ENCODE data around the gene NCOA3.
"Not testable (repeated sequence)": the region's sequence is repeated elsewhere in the genome, so short reads cannot be mapped to it uniquely, and the experiment has no call there.

Gene NCOA3

DNA sequence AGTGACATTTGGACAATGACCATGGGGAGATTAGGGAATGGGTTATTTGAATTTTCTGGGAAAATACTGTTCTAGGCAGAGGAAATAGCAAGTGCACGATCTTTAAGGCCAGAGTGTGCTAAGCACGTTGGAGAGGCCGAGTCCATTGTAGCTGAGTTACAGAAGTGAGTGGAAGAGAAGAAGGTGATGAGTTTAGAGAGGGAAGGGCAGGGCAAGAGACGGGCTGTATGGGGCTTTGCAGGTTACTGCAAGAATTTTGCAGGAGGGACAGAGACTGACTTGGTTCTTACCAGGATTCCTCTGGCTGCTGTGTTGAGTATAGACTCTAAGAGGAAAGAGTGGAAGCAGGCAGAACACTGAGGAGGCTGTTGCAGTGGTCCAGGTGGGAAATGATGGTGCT lies 1.1 kb upstream of the NCOA3 start:
- H3K4me3 ChIP-seq (ENCODE audit: low read depth, low read length), result no peak overlapping the region

DNA sequence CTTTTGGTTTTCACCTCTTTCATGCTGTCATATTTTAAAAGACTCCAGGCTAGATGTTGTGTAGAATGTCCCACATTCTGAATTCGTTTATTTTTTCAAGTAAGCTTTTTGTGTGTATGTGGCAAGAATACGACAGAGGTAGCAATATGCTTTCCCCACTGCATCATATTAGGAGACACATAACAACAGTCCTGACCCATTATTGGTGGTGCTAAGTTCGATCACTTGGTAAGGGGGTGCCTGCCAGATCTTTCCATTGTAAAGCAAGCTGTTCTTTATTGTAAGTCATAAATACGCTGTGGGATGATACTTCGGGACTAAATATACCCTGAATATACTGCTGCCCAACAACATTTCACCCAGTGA lies 588 bp upstream of the NCOA3 start:
- H3K4me3 ChIP-seq (ENCODE audit: low read depth, low read length), result peak overlapping the region; percentile 56

DNA sequence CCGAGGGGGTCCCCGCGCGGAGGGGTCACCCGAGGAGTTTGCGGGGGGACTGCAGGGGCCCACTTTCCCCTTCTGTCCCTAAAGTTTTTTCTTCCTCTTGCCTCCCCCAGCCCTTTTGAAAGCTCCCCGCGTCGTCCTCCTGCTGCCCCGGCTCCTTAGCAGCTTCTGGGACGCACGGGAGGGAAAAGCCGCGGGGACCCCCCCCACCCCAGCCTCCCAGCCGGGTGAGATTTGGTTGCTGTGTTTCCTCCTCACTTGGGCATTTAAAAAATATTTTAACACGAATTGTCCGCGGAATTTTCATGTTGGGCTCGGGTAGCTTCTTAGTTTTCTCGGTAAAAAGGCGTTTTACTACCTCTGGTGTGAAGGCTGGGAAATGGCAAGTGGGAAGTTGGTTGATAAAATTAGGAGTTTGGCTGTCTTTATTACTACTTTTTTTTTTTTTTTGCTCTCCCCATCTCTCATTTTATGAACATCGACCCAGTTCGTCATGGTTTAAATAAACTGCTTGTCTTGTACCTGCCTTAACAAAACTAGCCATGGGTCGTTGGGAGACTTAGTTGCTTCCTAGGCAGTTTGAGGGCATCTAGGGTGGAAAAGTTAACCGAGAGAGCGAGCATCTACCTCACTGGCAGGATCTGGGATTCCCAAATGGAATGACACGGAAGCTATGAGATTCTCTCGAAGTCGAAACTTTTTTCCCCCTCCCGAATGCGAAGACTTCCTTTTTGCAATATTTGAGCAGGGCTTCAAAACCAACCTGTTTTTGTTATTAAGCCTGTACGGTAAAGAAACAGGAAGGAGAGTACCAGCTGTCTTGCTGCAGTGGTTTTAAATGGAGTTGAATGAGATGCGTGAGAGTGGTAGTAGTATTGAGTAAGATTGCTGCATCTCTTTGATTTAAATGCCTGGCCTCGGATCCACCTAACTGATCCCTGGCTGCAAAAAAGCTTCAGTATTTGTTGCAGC lies 868 bp downstream of the NCOA3 start:
- H3K4me3 ChIP-seq (ENCODE audit: low read depth, low read length), result peak overlapping the region; percentile 78

DNA sequence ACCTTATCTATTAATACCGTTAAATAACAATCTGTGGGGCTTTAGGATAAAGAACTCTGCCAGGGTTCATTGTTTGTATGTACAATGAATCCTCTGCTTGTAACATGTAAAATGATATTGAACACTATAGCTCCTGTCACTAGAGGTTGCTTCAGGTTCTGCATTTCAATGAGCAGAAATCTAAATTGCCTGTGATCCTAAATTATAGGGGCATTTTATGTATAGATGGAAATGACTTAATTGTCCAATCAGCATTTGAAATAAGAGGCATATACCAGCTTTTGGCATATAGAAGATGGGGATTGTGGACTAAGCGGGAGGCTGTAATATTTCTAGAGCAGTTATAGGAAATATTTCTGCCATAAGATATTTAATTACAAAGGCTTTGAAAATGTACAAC lies 2.0 kb downstream of the NCOA3 start:
- no peak overlapping the region for H3K4me3 ChIP-seq (ENCODE audit: low read depth, low read length)

DNA sequence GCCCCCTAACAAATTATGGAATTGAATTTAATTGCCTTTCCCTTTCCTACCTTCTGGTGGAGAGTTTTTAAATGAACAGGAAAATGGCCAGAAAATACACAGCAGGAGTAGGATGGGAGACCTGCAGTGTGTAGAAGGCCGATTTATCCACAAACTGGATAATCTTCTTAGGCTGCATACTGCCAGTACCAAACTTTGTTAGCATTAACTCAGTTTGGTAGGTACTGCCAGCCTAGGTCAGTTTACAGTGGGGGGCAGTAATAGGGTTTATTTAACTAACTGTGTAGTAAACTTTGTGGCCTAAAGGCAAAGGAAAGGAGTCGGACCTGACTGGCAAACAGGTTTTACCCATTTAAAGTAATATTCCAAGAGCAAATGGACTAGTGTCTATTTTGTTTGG lies 4.6 kb downstream of the NCOA3 start:
- H3K4me3 ChIP-seq (ENCODE audit: low read depth, low read length), result no peak overlapping the region

DNA sequence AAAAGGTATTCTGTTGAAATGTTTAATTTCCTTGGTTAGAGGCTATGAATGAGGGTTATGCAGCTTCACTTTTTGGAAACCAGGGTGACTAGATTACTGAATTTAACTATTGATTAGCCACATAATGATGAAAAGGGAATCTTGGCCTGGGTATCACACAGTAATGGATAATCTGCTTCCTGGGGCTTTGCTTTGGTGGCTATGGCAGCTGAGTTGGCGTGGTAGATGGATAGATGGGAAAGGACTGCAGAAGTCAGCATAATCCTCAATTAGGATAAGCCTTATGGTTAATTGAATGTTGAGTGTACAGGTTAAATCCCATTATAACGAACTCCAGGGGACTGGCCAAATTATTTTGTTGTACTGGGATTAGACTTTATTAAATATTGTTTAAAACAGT lies 5.2 kb downstream of the NCOA3 start:
- H3K4me3 ChIP-seq (ENCODE audit: low read depth, low read length), result no peak overlapping the region

DNA sequence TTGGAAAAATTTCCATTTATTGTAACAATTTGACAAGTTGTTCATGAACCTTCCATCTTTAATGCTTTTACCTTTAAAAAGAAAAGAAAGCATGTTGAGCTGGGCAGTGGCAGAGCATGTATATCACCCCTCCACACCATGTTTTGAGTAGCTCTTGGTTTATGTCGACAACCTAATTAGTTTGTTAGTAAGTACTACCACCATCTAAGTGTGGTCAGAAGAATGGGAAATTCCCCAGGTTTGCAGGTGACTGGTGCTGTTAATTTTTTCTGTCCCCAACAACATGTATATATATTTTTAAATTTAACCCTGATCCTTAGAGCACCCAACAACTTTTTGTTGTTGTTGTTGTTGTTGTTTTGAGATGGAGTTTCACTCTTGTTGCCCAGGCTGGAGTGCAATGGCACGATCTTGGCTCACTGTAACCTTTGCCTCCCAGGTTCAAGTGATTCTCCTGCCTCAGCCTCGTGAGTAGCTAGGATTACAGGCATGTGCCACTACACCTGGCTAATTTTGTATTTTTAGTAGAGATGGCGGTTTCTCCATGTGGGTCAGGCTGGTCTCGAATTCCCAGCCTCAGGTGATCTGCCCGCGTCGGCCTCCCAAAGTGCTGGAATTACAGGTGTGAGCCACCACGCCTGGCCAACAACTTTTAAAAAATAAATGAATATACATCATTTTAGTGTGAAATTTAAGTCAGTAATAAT lies 5.7 kb downstream of the NCOA3 start:
- not testable (repeated sequence) for H3K4me3 ChIP-seq (ENCODE audit: low read depth, low read length)

DNA sequence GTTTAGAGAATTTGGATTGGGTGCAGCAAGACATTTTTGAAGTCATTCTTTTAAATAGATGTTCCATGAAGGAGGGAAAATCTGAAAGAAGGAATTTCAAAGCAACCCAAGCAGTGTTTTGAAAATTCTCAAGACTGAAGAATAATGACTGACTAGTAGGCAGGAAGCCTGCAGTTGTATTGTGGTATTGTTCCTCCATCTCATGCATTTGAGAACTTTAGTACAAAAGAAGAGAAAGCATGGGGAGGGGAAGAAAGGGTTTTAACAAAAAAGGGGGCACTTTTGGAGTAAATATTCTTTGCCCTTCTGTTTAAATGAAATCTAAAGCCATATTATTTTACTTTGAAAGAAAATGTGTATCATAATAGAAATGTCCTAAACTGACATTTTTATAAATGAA lies 6.6 kb downstream of the NCOA3 start:
- H3K4me3 ChIP-seq (ENCODE audit: low read depth, low read length), result no peak overlapping the region

DNA sequence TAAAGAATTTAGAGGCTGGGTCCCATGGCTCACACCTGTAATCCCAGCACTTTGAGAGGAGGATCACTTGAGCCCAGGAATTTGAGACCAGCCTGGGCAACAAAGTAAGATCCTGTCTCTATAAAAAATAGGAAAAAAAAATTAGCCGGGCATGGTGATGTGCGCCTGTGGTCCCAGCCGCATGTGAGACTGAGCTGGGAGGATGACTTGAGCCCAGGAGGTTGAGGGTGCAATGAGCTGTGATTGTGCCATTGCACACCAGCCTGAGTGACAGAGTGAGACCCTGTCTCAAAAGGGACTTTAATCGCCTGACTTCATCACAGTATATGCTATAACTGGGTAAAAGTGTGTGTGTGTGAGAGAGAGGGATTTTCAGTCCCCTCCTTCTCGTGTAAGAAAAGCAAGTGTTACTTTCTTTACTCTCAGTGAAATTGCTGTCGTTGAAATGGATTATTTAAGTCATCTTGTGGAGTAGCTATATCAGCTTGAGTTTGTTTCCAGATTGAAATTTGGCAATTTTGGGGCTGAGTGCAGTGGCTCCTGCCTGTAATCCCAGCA lies 7.5 kb downstream of the NCOA3 start:
- no peak overlapping the region for H3K4me3 ChIP-seq (ENCODE audit: low read depth, low read length)

DNA sequence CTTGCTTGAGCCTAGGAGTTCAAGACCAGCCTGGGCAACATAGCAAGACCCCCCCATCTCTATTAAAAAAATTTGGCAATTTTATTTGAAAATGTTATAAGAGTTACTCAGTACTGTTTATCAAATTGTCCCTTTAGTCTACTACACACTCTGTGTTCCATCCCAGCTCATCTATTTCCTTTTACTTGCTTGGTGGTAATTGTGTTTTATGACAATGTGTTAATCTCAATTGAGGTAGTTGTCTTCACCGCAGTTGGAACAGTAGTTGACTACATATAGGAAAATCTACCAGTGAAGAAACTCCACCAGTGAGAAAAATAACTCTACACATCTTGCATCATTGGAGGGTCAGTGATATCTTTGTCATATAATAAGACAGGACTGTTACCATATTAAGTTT lies 8.0 kb downstream of the NCOA3 start:
- H3K4me3 ChIP-seq (ENCODE audit: low read depth, low read length), result no peak overlapping the region

DNA sequence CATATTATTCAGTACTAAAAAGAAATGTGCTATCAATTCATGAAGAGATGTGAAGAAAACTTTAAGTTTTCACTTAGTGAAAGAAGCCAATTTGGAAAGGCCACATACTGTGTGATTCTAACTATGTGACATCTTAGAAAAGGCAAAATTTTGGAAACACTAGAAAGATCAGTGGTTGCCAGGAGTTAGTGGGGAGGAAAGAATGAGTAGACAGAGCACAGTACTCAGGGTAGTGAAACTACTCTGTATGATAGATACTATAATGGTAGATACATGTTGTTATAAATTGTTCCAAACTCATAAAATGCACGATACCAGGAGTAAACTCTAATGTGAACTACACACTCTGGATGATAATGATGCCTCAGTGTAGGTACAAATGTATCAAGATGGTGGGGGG lies 14.2 kb downstream of the NCOA3 start:
- H3K4me3 ChIP-seq (ENCODE audit: low read depth, low read length), result no peak overlapping the region

DNA sequence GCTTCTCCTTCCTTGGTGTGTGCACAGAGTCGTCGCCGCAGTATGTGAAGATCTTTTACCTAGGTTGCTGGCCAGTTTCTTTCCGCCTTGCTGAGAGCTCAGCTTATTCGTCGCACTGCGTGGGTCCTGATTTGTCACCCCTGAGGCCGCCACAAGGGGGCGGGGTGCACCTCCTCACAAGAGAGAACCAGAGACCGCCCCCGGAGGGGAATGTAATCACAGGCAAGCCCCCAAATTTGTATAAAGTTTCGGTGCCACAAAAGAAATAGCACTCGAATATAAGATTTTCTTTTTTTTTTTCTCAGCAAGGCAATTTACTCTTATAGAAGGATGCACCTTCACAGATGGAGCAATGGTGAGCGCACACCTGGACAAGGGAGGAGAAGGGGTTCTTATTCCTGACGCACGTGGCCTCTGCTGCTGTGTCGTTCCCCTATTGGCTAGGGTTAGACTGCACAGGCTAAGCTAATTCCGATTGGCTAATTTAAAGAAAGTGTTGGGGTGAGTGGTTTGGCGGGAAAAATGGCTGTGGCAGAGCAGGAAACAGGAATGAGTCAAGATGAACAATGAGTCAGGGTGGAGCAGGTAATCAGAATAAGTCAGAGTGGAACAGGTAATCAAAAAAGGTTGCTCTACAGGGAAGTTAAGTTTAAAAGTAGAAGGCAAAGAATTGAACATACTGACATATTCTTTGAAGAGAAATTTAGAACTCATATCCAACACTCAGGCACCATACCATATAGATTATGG lies 19.5 kb downstream of the NCOA3 start:
- H3K4me3 ChIP-seq (ENCODE audit: low read depth, low read length), result no peak overlapping the region

DNA sequence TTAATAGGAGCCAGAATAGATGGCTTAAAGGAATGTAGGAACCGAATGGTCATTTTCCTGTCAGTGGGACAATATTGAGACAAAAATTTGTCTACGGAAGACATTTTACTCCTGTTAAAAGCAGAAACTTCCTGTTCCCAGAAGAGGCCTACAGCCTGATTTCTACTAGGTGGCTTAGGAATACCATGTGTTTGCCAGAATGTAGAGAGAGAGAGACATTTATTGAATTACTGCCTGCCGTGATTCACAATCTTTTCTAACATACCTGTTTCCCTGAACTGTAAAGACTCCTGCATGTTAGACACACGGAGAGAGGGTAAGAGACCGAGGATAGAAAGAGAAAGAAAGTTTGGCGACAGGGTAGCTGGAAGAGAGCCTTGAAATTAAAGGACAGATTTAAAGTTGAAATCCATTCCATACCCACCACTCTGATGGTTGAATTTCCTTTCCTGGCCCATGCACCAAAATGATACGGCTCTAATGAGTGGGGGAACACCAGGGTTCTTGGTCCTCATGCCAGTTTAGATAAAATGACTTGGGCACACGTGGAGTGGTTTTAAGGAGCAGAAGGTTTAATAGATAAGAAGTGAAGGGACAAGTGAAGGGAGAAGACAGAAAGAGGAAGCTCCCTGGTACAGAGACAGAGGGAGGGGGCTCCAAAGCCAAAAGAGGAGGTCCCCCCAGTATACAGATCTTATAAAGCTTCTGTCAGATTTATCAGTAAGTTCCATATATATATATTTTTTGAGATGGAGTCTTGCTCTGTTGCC lies 22.5 kb downstream of the NCOA3 start:
- H3K4me3 ChIP-seq (ENCODE audit: low read depth, low read length), result no peak overlapping the region

DNA sequence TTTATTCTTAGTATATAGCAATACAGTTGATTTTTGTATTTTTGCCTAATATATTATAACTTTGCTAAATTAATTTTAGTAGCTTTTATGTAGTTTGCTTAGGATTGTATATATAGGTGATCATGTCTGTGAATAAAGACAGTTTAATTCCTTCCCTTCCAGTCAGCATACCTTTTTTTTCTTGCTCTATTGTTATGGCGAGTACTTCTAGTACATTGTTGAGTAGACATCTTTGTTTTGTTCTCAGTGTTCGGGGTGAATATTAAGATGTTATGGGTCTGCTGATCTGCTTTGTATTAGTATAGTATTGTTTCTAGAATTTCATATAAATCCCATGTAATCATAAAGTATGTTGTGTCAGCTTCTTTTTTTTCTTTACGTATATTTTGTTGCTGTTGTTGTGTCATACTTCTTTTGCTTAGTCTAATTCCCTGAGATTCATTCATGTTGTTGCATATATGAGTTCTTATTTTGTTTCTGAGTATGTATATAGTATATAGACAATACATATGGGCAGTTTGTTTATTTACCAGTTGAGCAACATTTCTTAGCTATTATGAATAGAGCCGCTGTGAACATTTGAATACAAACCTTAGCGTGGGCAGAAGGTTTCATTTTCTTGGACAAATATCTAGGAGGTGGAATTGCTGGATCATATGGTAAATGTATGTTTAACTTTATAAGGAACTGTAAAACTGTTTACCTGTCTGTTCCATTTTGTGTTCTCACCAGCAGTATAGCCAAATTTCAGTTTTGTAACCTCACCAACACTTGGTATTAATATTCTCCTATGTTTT lies 25.5 kb downstream of the NCOA3 start:
- no peak overlapping the region for H3K4me3 ChIP-seq (ENCODE audit: low read depth, low read length)

DNA sequence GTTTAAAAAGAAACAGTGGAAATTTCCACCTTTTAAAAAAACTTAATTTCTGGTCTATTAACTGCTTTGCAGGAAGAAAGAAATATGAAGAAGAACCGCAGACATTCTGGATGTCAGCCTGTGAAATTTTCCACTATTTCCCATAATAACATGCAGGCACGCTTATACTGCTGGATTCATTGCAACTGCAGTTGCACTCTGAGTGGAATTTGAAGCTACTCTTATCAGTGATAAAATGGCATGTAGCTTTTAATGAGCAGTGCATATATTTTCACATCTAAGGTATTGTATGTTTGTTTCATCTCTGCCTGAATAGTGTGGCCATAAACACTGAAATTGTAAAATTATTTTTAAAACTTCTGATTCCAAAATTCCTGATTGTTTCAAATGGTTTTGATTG lies 28.2 kb downstream of the NCOA3 start:
- H3K4me3 ChIP-seq (ENCODE audit: low read depth, low read length), result no peak overlapping the region

DNA sequence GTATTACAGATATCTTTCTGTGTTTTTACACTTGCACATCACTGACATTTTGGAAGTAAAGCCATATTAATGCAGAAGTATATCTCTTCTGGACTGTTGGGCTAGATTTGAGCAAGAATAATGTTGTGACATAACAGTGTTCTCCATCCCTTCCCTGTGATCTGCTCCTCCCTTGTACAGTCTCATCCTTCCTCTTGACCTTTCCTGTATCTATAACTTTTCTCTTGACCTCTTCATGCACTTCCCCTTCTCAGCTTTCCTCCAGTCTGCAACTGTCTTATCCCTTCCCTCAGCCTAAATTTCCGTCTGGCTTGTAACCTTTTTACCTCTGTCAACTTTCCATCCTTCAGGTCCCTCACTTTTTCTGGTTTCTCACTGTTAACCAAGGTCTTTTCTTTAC lies 29.8 kb downstream of the NCOA3 start:
- H3K4me3 ChIP-seq (ENCODE audit: low read depth, low read length), result no peak overlapping the region

DNA sequence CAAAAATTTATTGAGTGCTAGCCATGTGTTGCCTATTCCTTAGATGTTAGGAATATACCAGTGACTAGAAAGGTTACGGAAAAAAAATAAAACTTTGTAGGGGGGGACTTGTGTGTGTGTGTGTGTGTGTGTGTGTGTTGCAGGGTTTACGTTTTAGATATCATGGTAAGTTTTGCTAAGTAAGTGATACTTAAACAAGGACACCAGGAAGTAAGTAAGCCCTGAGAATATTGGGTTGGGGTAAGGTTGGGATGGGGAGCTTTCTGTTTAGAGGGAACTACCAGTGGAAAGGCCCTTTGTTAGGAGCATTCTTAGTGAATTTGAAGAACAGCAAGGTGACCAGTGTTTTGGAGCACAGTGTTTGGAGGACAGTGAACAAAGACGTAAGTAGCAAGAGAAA lies 30.3 kb downstream of the NCOA3 start:
- no peak overlapping the region for H3K4me3 ChIP-seq (ENCODE audit: low read depth, low read length)

DNA sequence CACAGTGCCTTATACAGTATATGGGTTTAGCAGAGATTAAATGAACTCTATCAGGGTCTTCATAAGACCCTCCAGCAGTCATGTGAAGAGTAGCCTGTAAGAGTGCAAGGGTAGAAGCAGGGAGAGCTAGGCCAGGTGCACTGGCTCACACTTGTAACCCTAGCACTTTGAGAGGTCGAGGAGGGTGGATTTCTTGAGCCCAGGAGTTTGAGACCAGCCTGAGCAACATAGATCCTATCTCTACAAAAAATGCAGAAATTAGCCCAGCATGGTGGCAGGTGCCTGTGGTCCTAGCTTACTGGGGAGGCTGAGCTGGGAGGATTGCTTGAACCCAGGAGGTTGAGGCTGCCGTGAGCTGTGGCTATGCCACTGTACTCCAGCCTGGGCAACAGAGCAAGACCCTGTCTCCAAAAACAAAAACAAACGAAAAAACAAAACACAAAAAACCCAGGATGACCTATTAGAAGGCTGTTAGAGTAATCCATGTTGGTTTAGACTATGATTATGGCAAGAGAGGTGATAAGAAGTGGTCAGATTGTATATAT lies 31.9 kb downstream of the NCOA3 start:
- no peak overlapping the region for H3K4me3 ChIP-seq (ENCODE audit: low read depth, low read length)

DNA sequence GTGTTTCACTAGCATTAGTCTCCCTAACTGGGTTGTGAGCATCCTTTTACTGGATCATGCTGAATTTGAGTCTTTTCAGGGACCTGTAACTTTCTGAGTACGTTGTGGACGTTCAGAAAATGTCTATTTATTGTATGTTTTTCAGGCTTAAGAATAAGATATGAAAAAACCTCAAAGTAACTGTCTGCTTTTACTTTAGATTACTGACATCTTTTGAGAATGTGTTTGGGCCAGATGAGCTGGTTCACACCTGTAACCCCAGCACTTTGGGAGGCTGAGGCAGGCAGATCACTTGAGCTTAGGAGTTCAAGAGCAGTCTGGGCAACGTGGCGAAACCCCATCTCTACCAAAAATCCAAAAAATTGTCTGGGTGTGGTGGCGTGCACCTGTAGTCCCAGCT lies 32.7 kb downstream of the NCOA3 start:
- H3K4me3 ChIP-seq (ENCODE audit: low read depth, low read length), result no peak overlapping the region

DNA sequence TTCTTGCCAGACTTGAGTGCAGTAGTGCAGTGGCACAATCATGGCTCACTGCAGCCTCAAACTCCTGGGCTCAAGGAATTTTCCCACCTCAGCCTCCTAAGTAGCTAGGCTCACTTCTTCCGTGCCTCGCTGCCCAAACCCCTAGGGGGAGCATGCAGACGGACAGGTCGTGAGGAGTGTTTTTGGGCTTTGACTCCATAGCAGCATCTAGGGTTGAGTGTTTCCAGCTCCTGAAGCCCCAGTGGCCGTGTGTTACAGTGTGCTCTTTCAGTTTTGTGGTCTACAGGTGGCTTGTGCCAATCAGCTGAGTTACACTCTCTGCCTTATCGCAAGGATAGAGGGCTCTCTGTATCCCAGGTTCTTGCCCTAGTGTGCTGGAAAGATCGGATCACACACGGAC lies 33.4 kb downstream of the NCOA3 start:
- no peak overlapping the region for H3K4me3 ChIP-seq (ENCODE audit: low read depth, low read length)
